Activated T-cell treated with anti-CD3 and anti-CD28 coated beads, Interleukin-2, amount 50 U/mL, for 1 hour (primary cell): Measurements from ENCODE around the gene CTSL.
"Not testable (repeated sequence)": the region's sequence is repeated elsewhere in the genome, so short reads cannot be mapped to it uniquely, and the experiment has no call there.

Experiments used
- DNase-seq: peaks from one replicate; pipeline ENCODE4 v3.0.0-alpha.2; 2020

CTSL gene

GRCh38 chr9:87722393-87723088, 3.4 kb upstream of the CTSL start:
- no peak for DNase-seq

GRCh38 chr9:87725356-87725899, 491 bp upstream of the CTSL start:
- DNase-seq: no peak

- DNase-seq: no peak
Observed at GRCh38 chr9:87729246-87729645, 3.3 kb downstream of the CTSL start.

GRCh38 chr9:87731321-87731720, 5.4 kb downstream of the CTSL start:
- no peak for DNase-seq

- no peak for DNase-seq
Observed at GRCh38 chr9:87732344-87732743, 6.4 kb downstream of the CTSL start.

GRCh38 chr9:87732756-87733155, 6.8 kb downstream of the CTSL start:
- no peak for DNase-seq

- no peak for DNase-seq
Observed at GRCh38 chr9:87733273-87734052, 7.5 kb downstream of the CTSL start.

- DNase-seq: no peak
Observed at GRCh38 chr9:87734106-87734505, 8.2 kb downstream of the CTSL start.

- DNase-seq: no peak
Observed at GRCh38 chr9:87739546-87739945, 13.6 kb downstream of the CTSL start.

GRCh38 chr9:87740209-87740608, 14.3 kb downstream of the CTSL start:
- no peak for DNase-seq

GRCh38 chr9:87741326-87741725, 15.4 kb downstream of the CTSL start:
- no peak for DNase-seq

- no peak for DNase-seq
Observed at GRCh38 chr9:87741891-87742290, 16.0 kb downstream of the CTSL start.

GRCh38 chr9:87742813-87743428, 17.0 kb downstream of the CTSL start:
- DNase-seq: no peak

GRCh38 chr9:87744247-87744646, 18.3 kb downstream of the CTSL start:
- DNase-seq: not testable (repeated sequence)

GRCh38 chr9:87746186-87746585, 20.3 kb downstream of the CTSL start:
- no peak for DNase-seq

- DNase-seq: no peak
Observed at GRCh38 chr9:87748881-87749280, 23.0 kb downstream of the CTSL start.

GRCh38 chr9:87749335-87750035, 23.6 kb downstream of the CTSL start:
- no peak for DNase-seq

GRCh38 chr9:87750726-87751125, 24.8 kb downstream of the CTSL start:
- DNase-seq: no peak

- DNase-seq: no peak
Observed at GRCh38 chr9:87751423-87751822, 25.5 kb downstream of the CTSL start.

GRCh38 chr9:87751868-87752267, 25.9 kb downstream of the CTSL start:
- no peak for DNase-seq

- DNase-seq: no peak
Observed at GRCh38 chr9:87753313-87753712, 27.4 kb downstream of the CTSL start.

GRCh38 chr9:87758330-87758729, 32.4 kb downstream of the CTSL start:
- not testable (repeated sequence) for DNase-seq

GRCh38 chr9:87759980-87760379, 34.1 kb downstream of the CTSL start:
- DNase-seq: not testable (repeated sequence)
